H1 (cell line): ENCODE measurements around the gene GAS2L1. TPM values are rescaled to one million over a fixed set of nuclear protein-coding genes. Genes with fewer than 3 reads are reported as not detected.
A peak's percentile ranks its signal among the peaks of the same experiment; 100 is the strongest.

ENCODE experiments used
- CTCF ChIA-PET: fragments of 300-600 bp; sonication (Branson Sonifier 250); formaldehyde crosslinking; loops from one replicate; lab custom pipeline; 2021; ENCODE audit not compliant: partially characterized antibody; lab: Charles Lee
- POLR2A ChIA-PET: fragments of 300-600 bp; sonication (Branson Sonifier 250); formaldehyde crosslinking; loops from one replicate; lab custom pipeline; 2021; ENCODE audit warnings: inconsistent platforms; ENCODE audit not compliant: partially characterized antibody; lab: Charles Lee
- DNase-seq, 2 experiments: peaks; one replicate each; pipeline versions ENCODE4 v3.0.0 to v3.0.0-alpha.2; 2010 to 2022; ENCODE audit warnings: low spot score in 2 of 2, low read depth in 1 of 2, mixed read lengths in 1 of 2
- FAIRE-seq: peaks from 2 replicates; lab custom pipeline; 2011; peaks lifted over from hg19 to GRCh38; lab: Jason Lieb, UNC
- H2AFZ ChIP-seq: 2 replicates; pipeline ENCODE4 v1.8.1; 2012; ENCODE audit warnings: low read length, inconsistent platforms
- H2AK5ac ChIP-seq: 2 replicates; pipeline ENCODE4 v1.6.1; 2013; ENCODE audit warnings: low read depth, low read length
- H2BK120ac ChIP-seq: replicated peaks from 2 replicates; pipeline ENCODE3; 2013; ENCODE audit warnings: low read depth, low read length, inconsistent platforms
- H2BK12ac ChIP-seq: 2 replicates; pipeline ENCODE4 v1.6.1; 2013; ENCODE audit warnings: low read depth, low read length
- H2BK15ac ChIP-seq: 2 replicates; pipeline ENCODE4 v1.6.1; 2013; ENCODE audit warnings: low read length
- H2BK20ac ChIP-seq: 2 replicates; pipeline ENCODE4 v1.6.1; 2013; ENCODE audit warnings: low read length
- H2BK5ac ChIP-seq: 2 replicates; pipeline ENCODE4 v1.6.1; 2013; ENCODE audit warnings: low read depth, low read length
- H3K14ac ChIP-seq: 2 replicates; pipeline ENCODE4 v1.6.1; 2013; ENCODE audit warnings: inconsistent platforms; ENCODE audit not compliant: insufficient read length
- H3K18ac ChIP-seq: 2 replicates; pipeline ENCODE4 v1.6.1; 2013; ENCODE audit warnings: low read length; ENCODE audit errors: extremely low read depth
- H3K23ac ChIP-seq: 2 replicates; pipeline ENCODE4 v1.6.1; 2013; ENCODE audit warnings: inconsistent platforms; ENCODE audit not compliant: insufficient read length
- H3K23me2 ChIP-seq: 2 replicates; pipeline ENCODE4 v1.6.1; 2013; ENCODE audit warnings: low read depth, low read length
- H3K27ac ChIP-seq: 2 replicates; pipeline ENCODE4 v1.6.1; 2011; ENCODE audit warnings: low read depth, low read length, inconsistent platforms
- H3K27me3 ChIP-seq, 4 experiments: replicated peaks in 1 of 4; 1 replicate in 1 of 4; 2 replicates in 3 of 4; pipeline versions ENCODE4 v1.6.1 to v1.8.1; 2011 to 2013; ENCODE audit warnings: low read length in 3 of 4, mild to moderate bottlenecking in 3 of 4, inconsistent platforms in 2 of 4, mixed read lengths in 2 of 4, moderate library complexity in 1 of 4; ENCODE audit not compliant: control insufficient read depth in 3 of 4, insufficient read depth in 3 of 4; ENCODE audit errors: extremely low read depth in 1 of 4
- H3K36me3 ChIP-seq, 4 experiments: 2 replicates each; pipeline versions ENCODE4 v1.6.1 to v1.8.1; 2011 to 2013; ENCODE audit warnings: mild to moderate bottlenecking in 4 of 4, low read length in 3 of 4, moderate library complexity in 2 of 4, control low read depth in 1 of 4, inconsistent platforms in 1 of 4; ENCODE audit not compliant: insufficient read depth in 4 of 4, control insufficient read depth in 2 of 4
- H3K4ac ChIP-seq: replicated peaks from 2 replicates; pipeline ENCODE3; 2013; ENCODE audit warnings: low read length, low read depth, mixed read lengths, inconsistent platforms; ENCODE audit not compliant: insufficient read length
- H3K4me1 ChIP-seq, 4 experiments: replicated peaks in 1 of 4; 1 replicate in 1 of 4; 2 replicates in 3 of 4; pipeline versions ENCODE4 v1.6.1 to v1.8.1; 2011 to 2013; ENCODE audit warnings: low read length in 3 of 4, inconsistent platforms in 2 of 4, mixed read lengths in 1 of 4; ENCODE audit not compliant: insufficient read depth in 4 of 4, control insufficient read depth in 3 of 4
- H3K4me2 ChIP-seq, 2 experiments: 2 replicates each; pipeline versions ENCODE4 v1.6.1 to v1.8.1; 2011 to 2013; ENCODE audit warnings: low read depth in 2 of 2, low read length in 2 of 2, control low read depth in 1 of 2, inconsistent platforms in 1 of 2, mild to moderate bottlenecking in 1 of 2; ENCODE audit not compliant: insufficient read depth in 1 of 2
- H3K4me3 ChIP-seq, 4 experiments: fragments of 200-600, 300-600 bp in 1 of 4; sonication (generic), shearing (Covaris generic), sonication (Bioruptor Twin) in 1 of 4; 2 replicates each; pipeline versions ENCODE4 v1.5.1 to v1.8.1; 2011 to 2016; ENCODE audit warnings: low read length in 4 of 4, low read depth in 3 of 4, control low read depth in 2 of 4, inconsistent platforms in 2 of 4, mild to moderate bottlenecking in 2 of 4, mixed read lengths in 1 of 4, moderate library complexity in 1 of 4; ENCODE audit not compliant: insufficient read depth in 2 of 4; ENCODE audit errors: extremely low read depth in 1 of 4
- H3K56ac ChIP-seq: replicated peaks from 2 replicates; pipeline ENCODE3; 2013; ENCODE audit warnings: low read depth, mild to moderate bottlenecking, mixed read lengths, low read length, inconsistent platforms; ENCODE audit not compliant: insufficient read length
- H3K79me1 ChIP-seq: 2 replicates; pipeline ENCODE4 v1.6.1; 2013; ENCODE audit warnings: low read depth, low read length, control low read depth
- H3K79me2 ChIP-seq, 2 experiments: 2 replicates each; pipeline versions ENCODE4 v1.6.1 to v1.8.1; 2012 to 2013; ENCODE audit warnings: low read length in 2 of 2, mild to moderate bottlenecking in 2 of 2, inconsistent platforms in 1 of 2; ENCODE audit not compliant: insufficient read depth in 2 of 2, control insufficient read depth in 1 of 2
- H3K9ac ChIP-seq, 4 experiments: replicated peaks in 1 of 4; 1 replicate in 1 of 4; 2 replicates in 3 of 4; pipeline versions ENCODE4 v1.6.1 to v1.8.1; 2011 to 2013; ENCODE audit warnings: low read depth in 3 of 4, low read length in 3 of 4, control low read depth in 2 of 4, mild to moderate bottlenecking in 2 of 4, moderate library complexity in 2 of 4, inconsistent platforms in 1 of 4; ENCODE audit errors: extremely low read depth in 1 of 4
- H3K9me3 ChIP-seq, 2 experiments: 2 replicates each; pipeline versions ENCODE4 v1.6.1 to v1.8.1; 2012 to 2013; ENCODE audit warnings: mild to moderate bottlenecking in 2 of 2, moderate library complexity in 2 of 2, control low read depth in 1 of 2, inconsistent platforms in 1 of 2, low read depth in 1 of 2, low read length in 1 of 2, mixed read lengths in 1 of 2; ENCODE audit not compliant: insufficient read depth in 2 of 2
- H4K20me1 ChIP-seq, 2 experiments: replicated peaks in 1 of 2; 2 replicates each; pipeline versions ENCODE3 to v1.8.1; 2011 to 2013; ENCODE audit warnings: inconsistent platforms in 2 of 2, low read length in 2 of 2, mild to moderate bottlenecking in 1 of 2; ENCODE audit not compliant: insufficient read depth in 2 of 2, control insufficient read depth in 1 of 2
- H4K5ac ChIP-seq: 2 replicates; pipeline ENCODE4 v1.6.1; 2013; ENCODE audit warnings: low read length, low read depth, mixed read lengths, inconsistent platforms; ENCODE audit not compliant: insufficient read length
- H4K8ac ChIP-seq: 2 replicates; pipeline ENCODE4 v1.8.0; 2013; ENCODE audit warnings: mild to moderate bottlenecking, moderate library complexity, low read length, inconsistent platforms; ENCODE audit not compliant: insufficient read depth; ENCODE audit errors: extremely low read depth
- H4K91ac ChIP-seq: replicated peaks from 2 replicates; pipeline ENCODE3; 2013; ENCODE audit warnings: low read length, mixed read lengths, inconsistent platforms; ENCODE audit not compliant: insufficient read length
- BCL11A ChIP-seq, 2 experiments: IDR thresholded peaks; one replicate each; pipeline ENCODE4 v1.6.1; 2011; ENCODE audit warnings: low read depth in 2 of 2, low read length in 2 of 2, mild to moderate bottlenecking in 2 of 2
- GABPA ChIP-seq: IDR thresholded peaks from 2 replicates; pipeline ENCODE4 v1.6.1; 2011; ENCODE audit warnings: mild to moderate bottlenecking, low read length, moderate library complexity, borderline replicate concordance; ENCODE audit not compliant: insufficient read depth
- POLR2A ChIP-seq, 2 experiments: IDR thresholded peaks; 1 replicate in 1 of 2; 2 replicates in 1 of 2; pipeline ENCODE4 v1.6.1; 2011; ENCODE audit warnings: low read depth in 2 of 2, low read length in 2 of 2, mild to moderate bottlenecking in 2 of 2; ENCODE audit errors: control extremely low read depth in 1 of 2
- POLR2AphosphoS5 ChIP-seq: IDR thresholded peaks from 2 replicates; pipeline ENCODE4 v1.6.1; 2011; ENCODE audit warnings: low read depth, low read length
- SUZ12 ChIP-seq: fragments of 200-600 bp; sonication (generic); IDR thresholded peaks from 2 replicates; pipeline ENCODE4 v1.6.1; 2012; ENCODE audit warnings: mild to moderate bottlenecking, inconsistent platforms, low read length, moderate library complexity, mixed read lengths
- TAF7 ChIP-seq: optimal IDR thresholded peaks from 2 replicates; pipeline ENCODE3; 2011; ENCODE audit warnings: low read depth, mild to moderate bottlenecking, inconsistent platforms, low read length, moderate library complexity, borderline replicate concordance
- TEAD4 ChIP-seq: IDR thresholded peaks from 2 replicates; pipeline ENCODE4 v1.6.1; 2012; ENCODE audit warnings: low read depth, low read length, inconsistent platforms, mixed read lengths
- WGBS, 2 experiments: shearing (Covaris generic) in 1 of 2; methylation state at CpG; one replicate each; pipeline versions ENCODE4 v1.1.6 to v1.1.7; 2013 to 2015; ENCODE audit warnings: low lambda C conversion rate in 2 of 2, mixed read lengths in 2 of 2, inconsistent platforms in 1 of 2, low coverage in 1 of 2, missing lambda C conversion rate in 1 of 2; ENCODE audit not compliant: insufficient replicate concordance in 2 of 2, insufficient coverage in 1 of 2, insufficient read length in 1 of 2; ENCODE audit errors: extremely low coverage in 1 of 2, missing lambda C conversion rate in 1 of 2; 5-methylcytosine and 5-hydroxymethylcytosine counted together
- polyA plus RNA-seq, 7 experiments: library from polyadenylated mRNA; depleted of rRNA in 3 of 7; stranded (reverse) in 5 of 7; unstranded in 2 of 7; fragments of >200 nt in 5 of 7; fragments of 200-250 nt in 2 of 7; gene quantifications; 1 replicate in 5 of 7; 2 replicates in 1 of 7; 4 replicates in 1 of 7; pipeline versions ENCODE4 v1.2.1 to v1.2.3, GENCODE V29; 2011 to 2013; ENCODE audit warnings: missing spikeins in 2 of 7, mixed read lengths in 2 of 7
- total RNA-seq: library from RNA; stranded (reverse); fragmentation: NEBNext Ultra II Directional; extraction: Animal tissue kit (Norgen Biotek cat#: 25700); gene quantifications from 2 replicates; pipeline ENCODE4 v1.2.1, GENCODE V29; 2021

GAS2L1 gene
- total and polyA plus RNA-seq, 2 of the 8 experiments (the other 6 are each of a cell fraction or from before 2014, with no cell fraction given), result 3.6 to 10.1 TPM

DNA sequence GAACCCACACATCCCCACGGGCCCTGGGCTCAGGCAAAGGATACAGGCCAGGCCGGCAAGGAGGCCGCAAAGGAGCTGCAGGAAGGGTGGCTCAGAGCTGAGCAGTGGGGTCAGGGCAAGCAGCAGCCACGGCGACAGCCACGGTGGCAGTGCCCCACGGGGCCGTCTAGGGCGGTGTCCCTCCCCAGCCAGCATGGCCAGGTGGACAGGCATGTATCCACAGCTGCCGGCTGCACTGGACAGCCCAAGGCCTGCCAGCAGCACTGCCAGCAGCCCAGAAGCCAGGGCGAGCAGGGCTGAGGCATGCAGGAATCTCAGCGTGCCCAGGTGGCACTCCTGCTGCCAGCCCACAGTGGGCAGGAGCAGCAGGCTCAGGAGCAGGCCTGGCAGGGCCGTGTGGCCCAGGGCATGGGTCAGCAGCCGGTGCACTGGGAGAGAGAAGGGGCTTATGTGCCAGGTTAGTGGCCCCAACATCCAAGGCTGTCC is 42.6 kb upstream of the GAS2L1 start:
- H3K56ac ChIP-seq, result no peak overlapping the region
- peaks cover 3 to 13% of the 10 kb centered on the region in 2 experiments for H4K20me1 ChIP-seq
- peaks cover 4 to 30% (median 18%) of the 10 kb centered on the region in 4 experiments; a peak in 7 of 8 replicates for H3K36me3 ChIP-seq
- no peak for DNase-seq
- FAIRE-seq, result no peak
- H3K79me2 ChIP-seq, result peaks cover 3 to 25% of the 10 kb centered on the region in 2 experiments
- WGBS, 2 experiments, result 91% methylated on average over 14 of the region's 14 CpGs; no CpG with 5 or more reads in 1 of the 2 experiments
- H4K8ac ChIP-seq, result no peak overlapping the region
- CTCF ChIA-PET, result interaction anchor here (0.8 to 4.4 kb wide), 2 partner anchors 18 to 57 kb away, joined by 4 to 17 read pairs; no protein-coding TSS in a partner anchor
- POLR2A ChIA-PET, result interaction anchor here (0.6 to 21.4 kb wide), 8 partner anchors 6 to 951 kb away, joined by 3 to 436 read pairs (median 4); partner anchors contain the start of gene EMID1
- no peak overlapping the region for H2BK5ac ChIP-seq
- H2BK20ac ChIP-seq, result no peak overlapping the region
- TF ChIP-seq TAF7 (no peak), POLR2AphosphoS5 (peak; percentile 47; the same call in 1 of the 2 replicates), GABPA (no peak), TEAD4 (no peak), SUZ12 (no peak), BCL11A (IDR thresholded peaks at IDR 0.05; ENCODE audit: low read depth in 2 of 2, low read length in 2 of 2) (no peak), POLR2A (IDR thresholded peaks at IDR 0.05; ENCODE audit: control extremely low read depth in 1 of 2, low read depth in 2 of 2, low read length in 2 of 2) (peak in 1 of 2 experiments; percentile 26; a peak in 1 of 3 replicates)
- H3K79me1 ChIP-seq, result peaks cover 11% of the 10 kb centered on the region
- H3K9me3 ChIP-seq, result no peaks in the 10 kb centered on the region
- no peak overlapping the region for H3K27ac ChIP-seq
- no peak overlapping the region for H3K4me2 ChIP-seq
- no peak overlapping the region; a peak in 2 of 7 replicates for H3K9ac ChIP-seq
- H3K4me1 ChIP-seq, result peaks cover 0 to 11% (median 8%) of the 10 kb centered on the region in 4 experiments; a peak in 4 of 7 replicates
- no peak overlapping the region for H2AK5ac ChIP-seq
- H3K14ac ChIP-seq, result no peak overlapping the region
- no peak overlapping the region for H2BK120ac ChIP-seq
- no peak overlapping the region for H2BK15ac ChIP-seq
- H3K4ac ChIP-seq, result no peak overlapping the region
- H3K23ac ChIP-seq, result no peak overlapping the region
- H2AFZ ChIP-seq, result no peak overlapping the region
- H2BK12ac ChIP-seq, result no peak overlapping the region
- H3K18ac ChIP-seq, result no peak overlapping the region
- no peak overlapping the region for H3K4me3 ChIP-seq
- no peaks in the 10 kb centered on the region for H3K27me3 ChIP-seq
- H4K91ac ChIP-seq, result no peak overlapping the region
- H3K23me2 ChIP-seq, result peaks cover 11% of the 10 kb centered on the region
- H4K5ac ChIP-seq, result no peak overlapping the region
